Left colon (tissue), 2 donors: ENCODE data around the gene HOXB1. TPM values are rescaled to one million over a fixed set of nuclear protein-coding genes. Genes with fewer than 3 reads are reported as not detected.

ENCODE experiments used
- ATAC-seq: fragments of 200-7000 bp; cut with Tn5 transposase; one replicate; pipeline ENCODE4 v1.9.1; 2020; ENCODE audit warnings: mild to moderate bottlenecking, moderate library complexity
- DNase-seq, 2 donors: peaks; one replicate each; pipeline ENCODE4 v3.0.0-alpha.2; 2020
- intact Hi-C, 2 donors: fragments of 100-400 bp; cut with DNase I in 1 of 2; cut with micrococcal nuclease in 1 of 2; formaldehyde crosslinking; loops; one replicate each; pipeline versions ENCODE4 v1.11.2 to v1.14.0; 2022; cut with DNase I, micrococcal nuclease
- total RNA-seq, 2 donors: library from RNA; stranded (reverse); fragmentation: NEBNext Ultra II Directional; extraction: Animal tissue kit (Norgen Biotek cat#: 25700); gene quantifications; one replicate each; pipeline ENCODE4 v1.2.1, GENCODE V29; 2021
- donor health status: DM: no; HTN: no; CAD: no.
- donor health status: DM: yes; HTN: yes; CAD: no.

Gene HOXB1
- total RNA-seq, 2 donors from 2014 or later, result not detected

- ATAC-seq (no peak), DNase-seq (no peak)
- intact Hi-C loops, result no loop called here
Measured at GRCh38 chr17:48569240-48569582, 38.4 kb upstream of the HOXB1 start.

- intact Hi-C loops, result no loop called here
- ATAC-seq (no peak), DNase-seq (peak in 1 of 2 donors; percentile 13)
Measured at GRCh38 chr17:48568499-48569239, 37.9 kb upstream of the HOXB1 start.

- intact Hi-C loops, result no loop called here
- DNase-seq (no peak), ATAC-seq (peak; percentile 57)
Measured at GRCh38 chr17:48567646-48568354, 37.0 kb upstream of the HOXB1 start.

GRCh38 chr17:48567209-48567608 is 36.4 kb upstream of the HOXB1 start:
- peak; percentile 91 for ATAC-seq
- intact Hi-C loops, result no loop called here
- DNase-seq, result peak; percentile 70 to 81

GRCh38 chr17:48566717-48567116 is 35.9 kb upstream of the HOXB1 start:
- ATAC-seq (no peak), DNase-seq (no peak)
- intact Hi-C loops, result no loop called here

- intact Hi-C loops, result no loop called here
- no peak for ATAC-seq
- DNase-seq, result peak in 1 of 2 donors; percentile 4
Measured at GRCh38 chr17:48565925-48566710, 35.3 kb upstream of the HOXB1 start.

- no peak for DNase-seq
- intact Hi-C loops, result no loop called here
Measured at GRCh38 chr17:48565022-48565554, 34.3 kb upstream of the HOXB1 start.

GRCh38 chr17:48564188-48565021 is 33.6 kb upstream of the HOXB1 start:
- ATAC-seq, result no peak
- intact Hi-C loops, result no loop called here
- DNase-seq, result no peak

More at GRCh38 chr17:48565022-48565554, 34.3 kb upstream of the HOXB1 start:
- ATAC-seq, result no peak

- intact Hi-C loops, result no loop called here
- DNase-seq (no peak), ATAC-seq (no peak)
Measured at GRCh38 chr17:48563867-48564187, 33.0 kb upstream of the HOXB1 start.

GRCh38 chr17:48563385-48563838 is 32.6 kb upstream of the HOXB1 start:
- no peak for ATAC-seq
- intact Hi-C loops, result no loop called here
- DNase-seq, result no peak

- ATAC-seq, result no peak
- intact Hi-C loops, result no loop called here
- no peak for DNase-seq
Measured at GRCh38 chr17:48562934-48563333, 32.1 kb upstream of the HOXB1 start.

GRCh38 chr17:48561884-48562810 is 31.3 kb upstream of the HOXB1 start:
- ATAC-seq (no peak), DNase-seq (no peak)
- intact Hi-C loops, result no loop called here

- intact Hi-C loops, result no loop called here
- DNase-seq (no peak), ATAC-seq (no peak)
Measured at GRCh38 chr17:48559840-48560817, 29.3 kb upstream of the HOXB1 start.

- ATAC-seq (no peak), DNase-seq (no peak)
- intact Hi-C loops, result no loop called here
Measured at GRCh38 chr17:48559122-48559839, 28.5 kb upstream of the HOXB1 start.

GRCh38 chr17:48558831-48559121 is 28.0 kb upstream of the HOXB1 start:
- DNase-seq, result no peak
- no peak for ATAC-seq
- intact Hi-C loops, result no loop called here
